Sigmoid colon (tissue), 4 donors: Measurements from ENCODE around the gene PEX10.

Experiments used
- EP300 ChIP-seq, 4 donors: sonication (generic); formaldehyde crosslinking; IDR thresholded peaks; one replicate each; pipeline ENCODE4 v1.6.1; 2017; ENCODE audit warnings: antibody characterized with exemption in 4 of 4
- POLR2A ChIP-seq, 2 donors: fragments of 450-650 bp; IDR thresholded peaks; one replicate each; pipeline ENCODE4 v1.6.1; 2016; ENCODE audit warnings: antibody characterized with exemption in 2 of 2, mild to moderate bottlenecking in 2 of 2, moderate library complexity in 2 of 2
- POLR2AphosphoS5 ChIP-seq, 4 donors: sonication (generic); formaldehyde crosslinking; IDR thresholded peaks; one replicate each; pipeline ENCODE4 v1.6.1; 2017; ENCODE audit warnings: antibody characterized with exemption in 4 of 4
- TF ChIP-seq, protein P1 (sequence below), 4 experiments: fragments of 450-650 bp in 3 of 4; fragments of 200-600 bp in 1 of 4; IDR thresholded peaks; one replicate each; pipeline ENCODE4 v1.5.1; 2016 to 2019; ENCODE audit warnings: antibody characterized with exemption in 4 of 4, mild to moderate bottlenecking in 3 of 4, moderate library complexity in 2 of 4

DNA sequence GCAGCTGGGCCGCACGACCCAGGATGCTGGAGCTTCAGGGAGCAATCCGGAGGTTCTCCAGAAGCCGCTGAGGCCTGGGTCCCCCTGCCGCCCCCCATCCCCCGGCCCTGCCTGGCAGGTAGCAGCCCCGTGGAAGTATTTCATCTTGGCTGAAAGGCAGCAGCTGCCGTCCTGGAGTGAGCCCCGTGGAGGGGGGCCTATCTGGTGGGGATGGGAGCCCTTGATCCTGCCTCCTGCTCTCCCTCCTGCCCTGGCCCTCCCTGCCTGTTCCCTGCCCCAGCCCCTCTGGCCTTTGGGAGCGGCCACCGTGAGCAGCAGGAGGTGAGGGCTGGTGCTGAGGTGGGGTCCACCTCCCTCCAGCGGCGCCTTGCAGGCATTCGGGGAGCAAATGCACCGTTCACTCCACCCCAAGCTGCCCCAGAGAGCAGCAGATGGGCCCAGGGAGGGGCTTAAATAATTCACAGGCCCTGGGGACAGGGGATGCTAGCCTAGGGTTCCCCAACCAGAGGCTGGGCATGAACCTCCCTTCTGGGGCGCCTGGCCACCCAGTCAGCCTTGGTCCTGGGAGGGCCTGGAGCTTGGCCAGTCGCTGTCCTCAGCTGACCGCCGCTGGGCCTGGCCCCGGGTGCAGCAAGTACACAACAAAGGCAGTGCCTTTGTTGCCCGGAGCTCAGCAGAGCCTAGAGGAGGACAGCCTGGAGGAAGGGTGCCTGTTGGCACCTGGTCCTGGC is 40.0 kb upstream of the PEX10 start:
- TF ChIP-seq, protein P1, sequence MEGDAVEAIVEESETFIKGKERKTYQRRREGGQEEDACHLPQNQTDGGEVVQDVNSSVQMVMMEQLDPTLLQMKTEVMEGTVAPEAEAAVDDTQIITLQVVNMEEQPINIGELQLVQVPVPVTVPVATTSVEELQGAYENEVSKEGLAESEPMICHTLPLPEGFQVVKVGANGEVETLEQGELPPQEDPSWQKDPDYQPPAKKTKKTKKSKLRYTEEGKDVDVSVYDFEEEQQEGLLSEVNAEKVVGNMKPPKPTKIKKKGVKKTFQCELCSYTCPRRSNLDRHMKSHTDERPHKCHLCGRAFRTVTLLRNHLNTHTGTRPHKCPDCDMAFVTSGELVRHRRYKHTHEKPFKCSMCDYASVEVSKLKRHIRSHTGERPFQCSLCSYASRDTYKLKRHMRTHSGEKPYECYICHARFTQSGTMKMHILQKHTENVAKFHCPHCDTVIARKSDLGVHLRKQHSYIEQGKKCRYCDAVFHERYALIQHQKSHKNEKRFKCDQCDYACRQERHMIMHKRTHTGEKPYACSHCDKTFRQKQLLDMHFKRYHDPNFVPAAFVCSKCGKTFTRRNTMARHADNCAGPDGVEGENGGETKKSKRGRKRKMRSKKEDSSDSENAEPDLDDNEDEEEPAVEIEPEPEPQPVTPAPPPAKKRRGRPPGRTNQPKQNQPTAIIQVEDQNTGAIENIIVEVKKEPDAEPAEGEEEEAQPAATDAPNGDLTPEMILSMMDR (IDR thresholded peaks at IDR 0.05) = no peak
- no peak for TF ChIP-seq EP300 (IDR thresholded peaks at IDR 0.05)
- no peak for TF ChIP-seq POLR2A (IDR thresholded peaks at IDR 0.05)
- no peak for TF ChIP-seq POLR2AphosphoS5 (IDR thresholded peaks at IDR 0.05)
